ENCODE measurements around the gene SBK2.

SBK2 gene

GRCh38 chr19:55553217-55554182 lies 16.6 kb upstream of the SBK2 start:
- no peak for FAIRE-seq

GRCh38 chr19:55552620-55553019 lies 15.7 kb upstream of the SBK2 start:
- no peak for FAIRE-seq

GRCh38 chr19:55552206-55552605 lies 15.3 kb upstream of the SBK2 start:
- no peak for FAIRE-seq

GRCh38 chr19:55550321-55550650 lies 13.4 kb upstream of the SBK2 start:
- no peak for FAIRE-seq

GRCh38 chr19:55549500-55550320 lies 12.8 kb upstream of the SBK2 start:
- FAIRE-seq = peak; percentile 94

- FAIRE-seq = no peak
These were observed 10.1 kb upstream of the SBK2 start for GRCh38 chr19:55546822-55547614.

- no peak for FAIRE-seq
These were observed 9.1 kb upstream of the SBK2 start for GRCh38 chr19:55546011-55546410.

- FAIRE-seq = no peak
These were observed 8.5 kb upstream of the SBK2 start, which contains the start of gene SBK3 for GRCh38 chr19:55545443-55545842. Gene SBK3 (minus strand): TSS chr19:55545543. CDS start chr19:55545543, 0 bp downstream.

GRCh38 chr19:55544776-55545439 lies 8.0 kb upstream of the SBK2 start:
- no peak for FAIRE-seq

- FAIRE-seq = no peak
These were observed 7.1 kb upstream of the SBK2 start for GRCh38 chr19:55544014-55544413.

GRCh38 chr19:55543567-55543966 lies 6.6 kb upstream of the SBK2 start:
- FAIRE-seq = no peak

- FAIRE-seq = no peak
These were observed 5.4 kb upstream of the SBK2 start for GRCh38 chr19:55542292-55542855.

- no peak for FAIRE-seq
These were observed 4.2 kb upstream of the SBK2 start for GRCh38 chr19:55541091-55541490.

- no peak for FAIRE-seq
These were observed 3.7 kb upstream of the SBK2 start for GRCh38 chr19:55540619-55541018.

- FAIRE-seq = no peak
These were observed 2.4 kb upstream of the SBK2 start for GRCh38 chr19:55539090-55539984.

- FAIRE-seq = no peak
These were observed 1.2 kb upstream of the SBK2 start for GRCh38 chr19:55538132-55538531.

GRCh38 chr19:55537741-55538111 lies 793 bp upstream of the SBK2 start:
- FAIRE-seq = no peak

GRCh38 chr19:55536366-55536765 lies 567 bp downstream of the SBK2 start:
- FAIRE-seq = no peak

- FAIRE-seq = no peak
These were observed 975 bp downstream of the SBK2 start for GRCh38 chr19:55535965-55536350.

GRCh38 chr19:55535173-55535964 lies 1.6 kb downstream of the SBK2 start:
- FAIRE-seq = no peak

Data from A204.1 (cell line).